K562 (cell line): Measurements from ENCODE around the gene ZDHHC24. TPM values are rescaled to one million over a fixed set of nuclear protein-coding genes. Genes with fewer than 3 reads are reported as not detected.

Source experiments
- CHAMP1 ChIP-seq: fragments of 450-650 bp; IDR thresholded peaks from 2 replicates; pipeline ENCODE4 v1.6.1; 2016; ENCODE audit warnings: mild to moderate bottlenecking
- CHD2 ChIP-seq: IDR thresholded peaks from 2 replicates; pipeline ENCODE4 v1.6.1; 2011; ENCODE audit warnings: low read depth, low read length
- FOXA3 ChIP-seq, 2 experiments: fragments of 450-650 bp in 1 of 2; sonication (generic) in 1 of 2; formaldehyde crosslinking; IDR thresholded peaks in 1 of 2; conservative IDR thresholded peaks in 1 of 2; 2 replicates each; pipeline versions ENCODE4 v1.4.0 to v1.8.0; 2020 to 2022; ENCODE audit warnings: mild to moderate bottlenecking in 2 of 2, missing genetic modification reagents in 1 of 2
- NFE2 ChIP-seq: IDR thresholded peaks from 2 replicates; pipeline ENCODE4 v1.6.1; 2014; ENCODE audit warnings: antibody characterized with exemption, low read depth
- RCOR1 ChIP-seq, 2 experiments: IDR thresholded peaks; 2 replicates each; pipeline ENCODE4 v1.6.1; 2012; ENCODE audit warnings: low read depth in 2 of 2, low read length in 2 of 2, borderline replicate concordance in 1 of 2, improper control_type of control experiment in 1 of 2
- TAF7 ChIP-seq: fragments of 450-650 bp; IDR thresholded peaks from 2 replicates; pipeline ENCODE4 v1.6.1; 2016; ENCODE audit warnings: missing genetic modification characterization, missing compliant biosample characterization
- THRAP3 ChIP-seq: fragments of 450-650 bp; IDR thresholded peaks from 2 replicates; pipeline ENCODE4 v1.6.1; 2016; ENCODE audit warnings: mild to moderate bottlenecking, inconsistent platforms, borderline replicate concordance
- ZBTB11 ChIP-seq, 3 experiments: fragments of 200-800 bp in 1 of 3; fragments of 250-450 bp in 1 of 3; fragments of 450-650 bp in 1 of 3; sonication (Bioruptor Pico) in 1 of 3; sonication (Bioruptor generic) in 1 of 3; formaldehyde crosslinking in 1 of 3; IDR thresholded peaks; 2 replicates each; pipeline versions ENCODE4 v1.6.1 to v1.8.0; 2016 to 2022; ENCODE audit warnings: mild to moderate bottlenecking in 2 of 3, missing genetic modification characterization in 2 of 3, missing compliant biosample characterization in 1 of 3, moderate library complexity in 1 of 3
- ZBTB8A ChIP-seq: fragments of 450-650 bp; IDR thresholded peaks from 2 replicates; pipeline ENCODE4 v1.6.1; 2018; ENCODE audit warnings: mild to moderate bottlenecking, moderate library complexity; ENCODE audit not compliant: partially characterized antibody
- ZNF121 ChIP-seq: sonication (generic); formaldehyde crosslinking; conservative IDR thresholded peaks from 2 replicates; pipeline ENCODE4 v1.8.0; 2022; ENCODE audit warnings: missing genetic modification reagents
- ZNF263 ChIP-seq: sonication (generic); formaldehyde crosslinking; IDR thresholded peaks from 2 replicates; pipeline ENCODE4 v1.8.0; 2022; ENCODE audit warnings: mild to moderate bottlenecking, missing genetic modification reagents, borderline replicate concordance
- ZNF347 ChIP-seq: fragments of 450-650 bp; formaldehyde crosslinking; IDR thresholded peaks from 2 replicates; pipeline ENCODE4 v1.4.0; 2020; ENCODE audit warnings: low read depth, mild to moderate bottlenecking, moderate library complexity
- ZNF707 ChIP-seq: fragments of 250-450 bp; sonication (Bioruptor Pico); conservative IDR thresholded peaks from 2 replicates; pipeline ENCODE4 v1.8.0; 2022; ENCODE audit warnings: inconsistent platforms, mild to moderate bottlenecking, moderate library complexity
- ZSCAN32 ChIP-seq: fragments of 450-650 bp; formaldehyde crosslinking; IDR thresholded peaks from 2 replicates; pipeline ENCODE4 v1.4.0; 2020; ENCODE audit warnings: mild to moderate bottlenecking, moderate library complexity
- polyA plus RNA-seq, 8 experiments: library from polyadenylated mRNA; depleted of rRNA in 4 of 8; stranded (reverse) in 5 of 8; unstranded in 3 of 8; fragments of >200 nt; fragmentation: Nextera tagmentation in 2 of 8; fragmentation: Illumina TruSeq in 1 of 8; extraction: Ambion mirVana in 2 of 8; extraction: Trizol in 1 of 8; gene quantifications; 2 replicates each; pipeline versions ENCODE4 v1.2.1 to v1.2.3, GENCODE V29; 2011 to 2014; ENCODE audit warnings: inconsistent platforms in 1 of 8, missing spikeins in 1 of 8
- total RNA-seq, 7 experiments: library from RNA; depleted of rRNA in 6 of 7; stranded (reverse); fragments of >200 nt in 6 of 7; fragmentation: Illumina TruSeq in 2 of 7; extraction: Trizol in 2 of 7; gene quantifications; 2 replicates each; pipeline versions ENCODE4 v1.2.1 to v1.2.3, GENCODE V29; 2011 to 2021; ENCODE audit warnings: low replicate concordance in 1 of 7
- TF ChIP-seq, protein P1 (sequence below), 2 experiments: IDR thresholded peaks; 2 replicates each; pipeline ENCODE4 v1.6.1; 2012; ENCODE audit warnings: improper control_type of control experiment in 2 of 2, low read depth in 2 of 2, low read length in 2 of 2, borderline replicate concordance in 1 of 2
- TF ChIP-seq, protein P2 (sequence below), 3 experiments: IDR thresholded peaks in 2 of 3; conservative IDR thresholded peaks in 1 of 3; 2 replicates each; pipeline ENCODE4 v1.5.1; 2011 to 2012; ENCODE audit warnings: low read length in 3 of 3, mild to moderate bottlenecking in 3 of 3, control low read depth in 2 of 3, improper control_type of control experiment in 1 of 3, inconsistent platforms in 1 of 3, low read depth in 1 of 3, mixed read lengths in 1 of 3, moderate library complexity in 1 of 3; ENCODE audit not compliant: insufficient read depth in 2 of 3

The ZDHHC24 gene
- total and polyA plus RNA-seq, 9 of the 15 experiments (the other 6 are each of a cell fraction or from before 2014, with no cell fraction given), result 0.45 to 11.2 (median 2.7) TPM

- TF ChIP-seq, protein P1, sequence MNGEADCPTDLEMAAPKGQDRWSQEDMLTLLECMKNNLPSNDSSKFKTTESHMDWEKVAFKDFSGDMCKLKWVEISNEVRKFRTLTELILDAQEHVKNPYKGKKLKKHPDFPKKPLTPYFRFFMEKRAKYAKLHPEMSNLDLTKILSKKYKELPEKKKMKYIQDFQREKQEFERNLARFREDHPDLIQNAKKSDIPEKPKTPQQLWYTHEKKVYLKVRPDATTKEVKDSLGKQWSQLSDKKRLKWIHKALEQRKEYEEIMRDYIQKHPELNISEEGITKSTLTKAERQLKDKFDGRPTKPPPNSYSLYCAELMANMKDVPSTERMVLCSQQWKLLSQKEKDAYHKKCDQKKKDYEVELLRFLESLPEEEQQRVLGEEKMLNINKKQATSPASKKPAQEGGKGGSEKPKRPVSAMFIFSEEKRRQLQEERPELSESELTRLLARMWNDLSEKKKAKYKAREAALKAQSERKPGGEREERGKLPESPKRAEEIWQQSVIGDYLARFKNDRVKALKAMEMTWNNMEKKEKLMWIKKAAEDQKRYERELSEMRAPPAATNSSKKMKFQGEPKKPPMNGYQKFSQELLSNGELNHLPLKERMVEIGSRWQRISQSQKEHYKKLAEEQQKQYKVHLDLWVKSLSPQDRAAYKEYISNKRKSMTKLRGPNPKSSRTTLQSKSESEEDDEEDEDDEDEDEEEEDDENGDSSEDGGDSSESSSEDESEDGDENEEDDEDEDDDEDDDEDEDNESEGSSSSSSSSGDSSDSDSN (IDR thresholded peaks at IDR 0.05; ENCODE audit: borderline replicate concordance in 1 of 2, low read depth in 2 of 2, low read length in 2 of 2), result no peak
- TF ChIP-seq FOXA3 (CRISPR knock-in tag; conservative IDR thresholded peaks at IDR 0.05 in 1 of 2, IDR thresholded peaks at IDR 0.05 in 1 of 2), result peak in 1 of 2 experiments; percentile 56; a peak in 1 of 4 replicates
- TF ChIP-seq ZNF121 (CRISPR knock-in tag), result no peak
- TF ChIP-seq ZSCAN32 (CRISPR knock-in tag), result no peak
- no peak for TF ChIP-seq ZNF707
- TF ChIP-seq ZNF347 (CRISPR knock-in tag), result no peak
- no peak for TF ChIP-seq CHAMP1
- TF ChIP-seq, protein P2, sequence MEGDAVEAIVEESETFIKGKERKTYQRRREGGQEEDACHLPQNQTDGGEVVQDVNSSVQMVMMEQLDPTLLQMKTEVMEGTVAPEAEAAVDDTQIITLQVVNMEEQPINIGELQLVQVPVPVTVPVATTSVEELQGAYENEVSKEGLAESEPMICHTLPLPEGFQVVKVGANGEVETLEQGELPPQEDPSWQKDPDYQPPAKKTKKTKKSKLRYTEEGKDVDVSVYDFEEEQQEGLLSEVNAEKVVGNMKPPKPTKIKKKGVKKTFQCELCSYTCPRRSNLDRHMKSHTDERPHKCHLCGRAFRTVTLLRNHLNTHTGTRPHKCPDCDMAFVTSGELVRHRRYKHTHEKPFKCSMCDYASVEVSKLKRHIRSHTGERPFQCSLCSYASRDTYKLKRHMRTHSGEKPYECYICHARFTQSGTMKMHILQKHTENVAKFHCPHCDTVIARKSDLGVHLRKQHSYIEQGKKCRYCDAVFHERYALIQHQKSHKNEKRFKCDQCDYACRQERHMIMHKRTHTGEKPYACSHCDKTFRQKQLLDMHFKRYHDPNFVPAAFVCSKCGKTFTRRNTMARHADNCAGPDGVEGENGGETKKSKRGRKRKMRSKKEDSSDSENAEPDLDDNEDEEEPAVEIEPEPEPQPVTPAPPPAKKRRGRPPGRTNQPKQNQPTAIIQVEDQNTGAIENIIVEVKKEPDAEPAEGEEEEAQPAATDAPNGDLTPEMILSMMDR (IDR thresholded peaks at IDR 0.05 in 2 of 3, conservative IDR thresholded peaks at IDR 0.05 in 1 of 3; ENCODE audit: insufficient read depth in 2 of 3, low read depth in 1 of 3, low read length in 3 of 3), result no peak
- no peak for TF ChIP-seq ZBTB8A
- peak; percentile 74 for TF ChIP-seq TAF7 (tag)
- TF ChIP-seq CHD2, result peak; percentile 39; the same call in 1 of the 2 replicates
- no peak for TF ChIP-seq ZNF263 (CRISPR knock-in tag)
- no peak for TF ChIP-seq THRAP3
- TF ChIP-seq NFE2, result no peak
- TF ChIP-seq ZBTB11 (CRISPR knock-in tag; IDR thresholded peaks at IDR 0.05), result peak; percentile 96 to 99 (median 99)
- peak in 1 of 2 experiments; percentile 66; a peak in 2 of 4 replicates for TF ChIP-seq RCOR1 (IDR thresholded peaks at IDR 0.05; ENCODE audit: borderline replicate concordance in 1 of 2, low read depth in 2 of 2, low read length in 2 of 2)
Measured at GRCh38 chr11:66510271-66510989, 35.4 kb downstream of the ZDHHC24 start, which contains the start of gene BBS1 (continued).
